ENCODE measurements around the gene TMPRSS9.

DNA sequence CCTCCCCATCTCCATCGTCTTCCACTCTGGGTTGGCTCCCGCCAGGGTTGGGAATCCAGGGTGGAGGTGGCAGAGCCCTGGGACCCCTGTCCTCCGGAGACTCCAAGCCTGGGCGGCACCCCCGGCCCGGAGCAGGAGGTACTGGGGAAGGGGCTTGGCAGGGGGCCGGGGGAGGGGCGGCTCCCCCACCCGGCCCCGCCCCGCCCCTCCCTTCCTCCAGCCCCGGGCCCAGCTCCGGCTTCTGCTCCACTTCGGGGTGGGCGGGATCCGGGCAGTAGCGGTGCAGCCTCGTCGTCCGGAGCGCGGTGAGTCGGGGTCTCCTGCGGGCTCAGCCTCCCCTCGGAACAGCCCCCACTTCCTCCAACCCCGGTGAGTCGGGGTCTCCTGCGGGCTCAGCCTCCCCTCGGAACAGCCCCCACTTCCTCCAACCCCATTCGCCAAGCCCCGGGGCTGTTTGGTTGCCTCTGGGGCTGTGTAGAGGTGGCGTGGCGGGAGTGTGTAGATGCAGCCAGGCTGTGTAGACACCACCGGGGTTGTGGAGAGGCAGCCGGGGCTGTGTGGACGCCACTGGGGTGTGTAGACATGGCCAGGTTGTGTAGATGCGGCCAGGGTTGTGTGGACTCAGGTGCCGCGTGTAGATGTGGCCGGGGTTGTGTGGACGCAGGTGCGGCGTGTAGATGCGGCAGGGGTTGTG lies at the start of gene TMPRSS9:
- TF ChIP-seq CTCF (conservative IDR thresholded peaks at IDR 0.05 in 1 of 2, IDR thresholded peaks at IDR 0.05 in 1 of 2; ENCODE audit: extremely low read depth in 1 of 2, insufficient read depth in 1 of 2, low read depth in 1 of 2, low read length in 2 of 2) (no peak), EZH2 (IDR thresholded peaks at IDR 0.05; ENCODE audit: borderline replicate concordance, low read length) (no peak)
